BJ (cell line): ENCODE data around the gene MEGF6. TPM values are rescaled to one million over a fixed set of nuclear protein-coding genes. Genes with fewer than 3 reads are reported as not detected.

Experiments
- CTCF ChIA-PET: fragments of 350-600 bp; formaldehyde crosslinking; extraction: SDS; loops from one replicate; lab custom pipeline; 2021; ENCODE audit warnings: antibody characterized with exemption, inconsistent platforms; lab: Yijun Ruan, JAX
- POLR2A ChIA-PET: fragments of 300-600 bp; sonication (Branson Sonifier 250); formaldehyde crosslinking; extraction: SDS; loops from one replicate; lab custom pipeline; 2021; ENCODE audit warnings: antibody characterized with exemption; lab: Charles Lee
- DNase-seq: peaks from one replicate; pipeline ENCODE4 v3.0.0-alpha.2; 2011; ENCODE audit warnings: low read depth
- H3K27me3 ChIP-seq: 2 replicates; pipeline ENCODE4 v1.6.0; 2011; ENCODE audit warnings: low read length; ENCODE audit not compliant: control insufficient read depth, insufficient read depth
- H3K36me3 ChIP-seq: 2 replicates; pipeline ENCODE4 v1.5.1; 2011; ENCODE audit warnings: low read length; ENCODE audit not compliant: control insufficient read depth, insufficient read depth
- H3K4me3 ChIP-seq: 2 replicates; pipeline ENCODE4 v1.5.1; 2011; ENCODE audit warnings: low read depth, mild to moderate bottlenecking, control low read depth, low read length
- polyA plus RNA-seq: library from polyadenylated mRNA; depleted of rRNA; stranded (reverse); fragments of >200 nt; gene quantifications from 2 replicates; pipeline ENCODE4 v1.2.3, GENCODE V29; 2011
- TF ChIP-seq, protein P1 (sequence below): IDR thresholded peaks from 2 replicates; pipeline ENCODE4 v1.5.1; 2011; ENCODE audit warnings: low read depth, mild to moderate bottlenecking, control low read depth, inconsistent platforms, low read length, moderate library complexity; ENCODE audit not compliant: insufficient read depth

MEGF6 gene
- polyA plus RNA-seq, 1 experiment, result 77.4 TPM

DNA sequence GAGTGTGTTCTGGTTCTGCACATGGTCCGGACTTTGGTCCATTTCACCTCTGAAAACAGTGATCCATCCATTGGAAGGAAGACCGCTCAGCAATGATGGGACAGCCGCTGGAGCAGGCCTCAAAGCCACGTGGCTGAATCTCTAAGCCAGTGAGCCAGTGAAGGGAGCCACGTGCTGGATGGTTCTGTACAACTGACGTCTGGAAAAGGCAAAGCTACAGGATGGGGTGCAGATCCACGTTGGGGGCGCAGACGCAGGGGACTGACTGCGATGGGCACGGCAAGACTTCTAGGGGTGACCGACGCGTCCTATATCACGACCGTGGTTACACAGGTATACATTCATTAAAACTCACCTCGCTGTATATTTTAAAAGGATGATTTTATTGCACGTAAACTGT lies 167.0 kb downstream of the MEGF6 start:
- Histone ChIP-seq H3K36me3 (no peaks in the 10 kb centered on the region), H3K4me3 (no peak overlapping the region), H3K27me3 (peaks cover 9% of the 10 kb centered on the region)
- ChIA-PET CTCF (interaction anchor here (1.2 to 5.7 kb wide), 2 partner anchors 9 to 178 kb away, joined by 3 to 28 read pairs; no protein-coding TSS in a partner anchor), POLR2A (no interaction called here)
- TF ChIP-seq, protein P1, sequence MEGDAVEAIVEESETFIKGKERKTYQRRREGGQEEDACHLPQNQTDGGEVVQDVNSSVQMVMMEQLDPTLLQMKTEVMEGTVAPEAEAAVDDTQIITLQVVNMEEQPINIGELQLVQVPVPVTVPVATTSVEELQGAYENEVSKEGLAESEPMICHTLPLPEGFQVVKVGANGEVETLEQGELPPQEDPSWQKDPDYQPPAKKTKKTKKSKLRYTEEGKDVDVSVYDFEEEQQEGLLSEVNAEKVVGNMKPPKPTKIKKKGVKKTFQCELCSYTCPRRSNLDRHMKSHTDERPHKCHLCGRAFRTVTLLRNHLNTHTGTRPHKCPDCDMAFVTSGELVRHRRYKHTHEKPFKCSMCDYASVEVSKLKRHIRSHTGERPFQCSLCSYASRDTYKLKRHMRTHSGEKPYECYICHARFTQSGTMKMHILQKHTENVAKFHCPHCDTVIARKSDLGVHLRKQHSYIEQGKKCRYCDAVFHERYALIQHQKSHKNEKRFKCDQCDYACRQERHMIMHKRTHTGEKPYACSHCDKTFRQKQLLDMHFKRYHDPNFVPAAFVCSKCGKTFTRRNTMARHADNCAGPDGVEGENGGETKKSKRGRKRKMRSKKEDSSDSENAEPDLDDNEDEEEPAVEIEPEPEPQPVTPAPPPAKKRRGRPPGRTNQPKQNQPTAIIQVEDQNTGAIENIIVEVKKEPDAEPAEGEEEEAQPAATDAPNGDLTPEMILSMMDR, result no peak
- no peak for DNase-seq

- CTCF ChIA-PET, result interaction anchor here (0.8 to 5.7 kb wide), 3 partner anchors 9 to 178 kb away, joined by 3 to 28 read pairs (median 3); no protein-coding TSS in a partner anchor
- TF ChIP-seq, protein P1, result no peak
- no peak overlapping the region for H3K4me3 ChIP-seq
- H3K27me3 ChIP-seq, result peaks cover 9% of the 10 kb centered on the region
- DNase-seq, result no peak
- POLR2A ChIA-PET, result no interaction called here
- H3K36me3 ChIP-seq, result no peaks in the 10 kb centered on the region
Observed at GRCh38 chr1:3443807-3444206, 167.5 kb downstream of the MEGF6 start.

DNA sequence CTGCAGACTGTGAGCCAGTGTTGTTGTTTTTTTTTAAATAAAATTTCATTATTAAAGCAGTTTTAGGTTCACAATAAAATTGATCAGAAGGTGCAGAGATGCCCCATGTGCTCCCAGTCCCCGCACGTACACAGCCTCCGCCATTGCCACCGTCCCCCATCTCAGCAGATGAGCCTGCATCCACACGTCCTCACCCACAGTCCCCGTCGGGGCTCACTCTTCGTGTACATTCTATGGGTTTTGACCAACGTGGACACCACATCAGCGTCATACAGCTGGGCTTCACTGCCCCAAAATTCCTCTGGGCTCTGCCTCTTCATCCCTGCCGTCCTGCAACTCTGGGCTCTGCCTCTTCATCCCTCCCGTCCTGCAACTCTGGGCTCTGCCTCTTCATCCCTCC lies 168.4 kb downstream of the MEGF6 start:
- Histone ChIP-seq H3K36me3 (no peaks in the 10 kb centered on the region), H3K4me3 (no peak overlapping the region), H3K27me3 (peaks cover 9% of the 10 kb centered on the region)
- TF ChIP-seq, protein P1, result no peak
- ChIA-PET POLR2A (no interaction called here), CTCF (interaction anchor here (0.6 to 5.7 kb wide), 2 partner anchors 10 to 277 kb away, joined by 3 to 28 read pairs; no protein-coding TSS in a partner anchor)
- no peak for DNase-seq

DNA sequence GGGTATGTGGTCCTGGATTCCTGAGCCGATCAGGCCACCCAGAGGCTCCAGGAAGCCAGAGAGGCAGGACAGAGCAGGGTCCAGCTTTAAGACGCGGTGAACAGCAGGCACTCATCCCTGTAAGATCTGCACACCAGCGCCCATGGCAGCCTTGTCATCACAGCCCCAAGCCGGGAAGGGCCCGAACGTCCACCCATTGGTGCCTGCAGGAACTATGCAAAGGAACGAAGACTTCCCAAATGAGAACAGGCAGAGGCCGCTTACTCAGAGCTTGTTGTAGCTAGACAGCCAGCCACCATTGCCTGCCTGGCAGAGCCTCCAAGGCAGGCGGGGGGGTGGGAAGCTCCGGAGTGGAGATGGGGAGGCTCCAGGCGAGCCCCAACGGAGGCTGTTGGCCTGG lies 169.0 kb downstream of the MEGF6 start:
- ChIA-PET CTCF (interaction anchor here (1.4 to 5.7 kb wide), 2 partner anchors 10 to 181 kb away, joined by 6 to 28 read pairs; no protein-coding TSS in a partner anchor), POLR2A (no interaction called here)

DNA sequence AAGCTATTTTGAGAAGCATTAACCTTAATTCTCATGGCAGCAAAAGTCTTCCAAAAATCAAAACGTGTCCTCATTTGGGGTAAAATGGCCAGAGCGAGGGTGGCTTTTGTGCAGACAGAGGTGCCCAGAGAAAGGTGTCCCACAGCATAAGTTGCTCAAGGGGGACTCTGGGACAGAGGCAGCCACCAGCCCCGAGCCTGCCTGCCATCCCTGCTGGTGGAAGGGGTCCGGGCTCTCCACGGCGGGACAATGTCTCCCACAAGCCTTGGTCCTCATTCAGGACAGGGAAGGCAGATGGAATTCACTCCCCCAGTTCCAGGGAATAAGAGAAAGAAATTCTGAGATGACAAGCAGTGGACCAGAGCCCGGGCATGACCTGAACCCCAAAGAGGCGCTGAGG lies 169.4 kb downstream of the MEGF6 start:
- ChIA-PET POLR2A (no interaction called here), CTCF (interaction anchor here (1.4 to 5.7 kb wide), 2 partner anchors 11 to 182 kb away, joined by 6 to 28 read pairs; no protein-coding TSS in a partner anchor)
- Histone ChIP-seq H3K4me3 (no peak overlapping the region), H3K27me3 (peaks cover 13% of the 10 kb centered on the region), H3K36me3 (no peaks in the 10 kb centered on the region)
- no peak for DNase-seq
- TF ChIP-seq, protein P1, result no peak

More for the DNA sequence above, 169.0 kb downstream of the MEGF6 start:
- no peaks in the 10 kb centered on the region for H3K36me3 ChIP-seq
- H3K4me3 ChIP-seq, result no peak overlapping the region
- no peak for DNase-seq
- peaks cover 10% of the 10 kb centered on the region for H3K27me3 ChIP-seq
- TF ChIP-seq, protein P1, result no peak
